CD4-positive, alpha-beta T cell treated with Interleukin-6 at 100 ng/mL for 8 hours (primary cell): ENCODE results near the gene ABCC12.

ENCODE experiments used
- DNase-seq: peaks from one replicate; pipeline ENCODE4 v3.0.0-alpha.2; 2020; ENCODE audit warnings: mixed read lengths, low spot score

Gene ABCC12

GRCh38 chr16:48165961-48166578 lies 10.3 kb upstream of the ABCC12 start:
- DNase-seq = no peak

GRCh38 chr16:48164907-48165715 lies 9.3 kb upstream of the ABCC12 start:
- peak; percentile 55 for DNase-seq

DNA sequence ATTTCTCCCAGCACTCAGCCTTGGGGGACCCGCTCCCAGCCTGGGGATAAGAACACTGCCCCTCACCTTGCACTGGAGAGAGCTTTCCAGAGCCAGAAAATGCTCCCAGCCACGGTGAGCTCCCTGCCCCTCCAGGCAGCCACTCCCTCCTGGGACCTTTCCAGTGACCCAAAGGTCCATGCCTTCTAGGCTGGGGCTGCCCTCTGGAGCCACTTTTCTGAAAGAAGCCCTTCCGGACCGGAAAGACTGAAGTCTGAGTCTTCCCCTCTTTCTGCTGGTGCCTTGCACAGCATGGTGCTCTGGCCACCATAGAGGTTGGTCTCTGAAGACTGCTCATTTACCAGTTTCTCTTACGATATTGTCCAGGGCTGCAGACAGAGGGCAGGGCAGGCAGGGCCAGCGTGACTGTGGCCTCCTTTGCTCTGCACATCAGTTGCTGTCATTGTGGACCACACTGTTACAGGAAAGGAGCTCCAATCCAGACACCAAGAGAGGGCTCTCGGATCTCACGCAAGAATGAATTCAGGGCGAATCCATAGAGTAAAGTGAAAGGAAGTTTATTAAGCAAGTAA lies 7.1 kb upstream of the ABCC12 start:
- no peak for DNase-seq

DNA sequence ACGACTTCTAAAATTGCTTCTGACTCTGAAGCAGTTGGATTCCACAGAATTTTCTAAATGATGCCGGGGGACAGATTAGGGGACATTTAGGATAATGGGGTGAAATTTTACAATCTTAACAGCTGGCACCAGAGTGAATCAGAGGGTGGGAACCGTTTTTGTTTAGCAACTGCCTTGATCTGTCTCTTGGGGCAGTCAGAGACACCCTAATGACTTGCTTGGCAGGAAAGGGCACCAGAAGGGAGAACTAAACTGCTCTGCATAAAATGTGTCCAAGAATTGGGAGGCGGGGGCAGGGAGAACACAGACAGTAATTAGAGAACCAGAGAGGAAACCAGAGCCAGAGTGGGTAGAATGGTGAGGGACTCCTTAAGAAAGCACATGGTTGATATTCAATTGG lies 6.1 kb upstream of the ABCC12 start:
- DNase-seq = no peak

GRCh38 chr16:48160575-48160974 lies 4.8 kb upstream of the ABCC12 start:
- no peak for DNase-seq

GRCh38 chr16:48158296-48158695 lies 2.5 kb upstream of the ABCC12 start:
- no peak for DNase-seq

DNA sequence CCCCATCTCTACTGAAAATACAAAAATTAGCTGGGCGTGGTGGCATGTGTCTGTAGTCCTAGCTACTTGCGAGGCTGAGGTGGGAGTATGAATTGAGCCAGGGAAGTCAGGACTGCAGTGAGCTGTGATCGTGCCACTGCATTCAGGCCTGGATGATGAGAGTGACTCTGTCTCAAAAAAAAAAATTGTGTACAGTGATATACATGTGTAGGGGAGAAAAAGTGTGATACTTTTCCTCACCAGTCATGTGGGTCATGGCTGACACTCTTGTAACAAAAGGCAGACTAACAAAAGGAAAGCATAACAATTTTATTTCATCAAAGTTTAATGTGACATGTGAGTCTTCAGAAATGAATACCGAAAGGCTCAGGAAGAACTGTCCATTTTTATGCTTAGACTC lies 2.0 kb upstream of the ABCC12 start:
- DNase-seq = no peak

- DNase-seq = no peak
Measured at GRCh38 chr16:48157302-48157701, 1.5 kb upstream of the ABCC12 start.

DNA sequence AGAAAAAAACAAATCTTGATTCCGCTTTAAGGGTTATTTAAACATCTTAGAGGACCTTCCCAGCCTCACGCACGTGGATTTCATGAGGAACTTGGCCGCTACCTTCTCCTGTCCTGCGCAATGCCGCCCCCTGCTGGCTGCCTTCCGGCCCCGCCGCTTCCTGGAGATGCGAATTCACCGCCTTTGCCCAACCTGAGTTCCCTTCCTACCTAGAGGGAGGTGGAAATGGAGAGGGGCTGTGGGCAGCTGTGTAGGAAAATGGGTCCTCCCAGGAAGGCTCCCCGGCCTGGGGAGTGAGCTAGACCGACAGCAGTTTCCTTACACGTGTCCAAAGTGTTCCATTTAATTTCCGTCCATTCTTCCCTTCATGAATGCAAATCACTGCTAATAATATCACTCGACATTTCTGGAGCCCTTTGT lies 1.0 kb upstream of the ABCC12 start:
- peak; percentile 69 for DNase-seq

DNA sequence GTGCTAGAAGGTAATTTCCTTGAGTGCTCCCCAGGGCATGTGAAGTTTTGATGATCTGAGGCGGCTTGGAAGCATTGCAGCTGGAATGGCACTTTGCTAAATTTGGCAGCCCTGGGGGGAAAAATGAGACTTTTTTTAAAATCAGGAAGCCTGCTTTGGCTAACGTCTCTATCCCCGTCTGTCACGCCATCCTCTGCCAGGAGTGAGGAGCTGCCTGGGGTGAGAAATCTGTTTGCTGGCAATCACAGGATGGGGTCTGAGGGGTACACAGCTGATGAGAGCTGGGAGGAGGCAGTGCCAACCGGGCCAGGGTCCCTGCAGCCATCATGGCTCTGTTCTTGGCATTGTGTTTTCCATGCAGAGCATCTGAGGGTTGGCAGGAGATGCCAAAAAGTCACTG lies 2.0 kb downstream of the ABCC12 start:
- no peak for DNase-seq

- DNase-seq = no peak
Measured at GRCh38 chr16:48152226-48152625, 3.6 kb downstream of the ABCC12 start.

GRCh38 chr16:48150707-48151106 lies 5.1 kb downstream of the ABCC12 start:
- no peak for DNase-seq

DNA sequence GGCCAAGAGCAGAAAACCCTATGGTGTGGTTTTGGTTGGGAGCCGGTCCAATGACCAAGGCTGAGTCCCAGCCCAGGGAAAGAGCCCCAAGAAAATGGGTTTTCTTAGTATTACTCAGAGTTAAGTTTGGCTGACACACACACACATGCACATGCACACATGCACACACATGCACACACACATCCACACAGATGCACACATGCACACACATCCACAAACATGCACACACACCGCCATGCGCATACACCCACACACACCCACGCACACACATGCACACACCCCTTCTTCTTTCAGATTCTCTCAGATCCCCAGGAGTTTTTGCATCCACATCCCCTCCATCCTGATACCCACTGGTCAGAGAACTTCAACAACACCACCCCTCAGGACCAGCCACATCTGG lies 9.1 kb downstream of the ABCC12 start:
- DNase-seq = no peak

DNA sequence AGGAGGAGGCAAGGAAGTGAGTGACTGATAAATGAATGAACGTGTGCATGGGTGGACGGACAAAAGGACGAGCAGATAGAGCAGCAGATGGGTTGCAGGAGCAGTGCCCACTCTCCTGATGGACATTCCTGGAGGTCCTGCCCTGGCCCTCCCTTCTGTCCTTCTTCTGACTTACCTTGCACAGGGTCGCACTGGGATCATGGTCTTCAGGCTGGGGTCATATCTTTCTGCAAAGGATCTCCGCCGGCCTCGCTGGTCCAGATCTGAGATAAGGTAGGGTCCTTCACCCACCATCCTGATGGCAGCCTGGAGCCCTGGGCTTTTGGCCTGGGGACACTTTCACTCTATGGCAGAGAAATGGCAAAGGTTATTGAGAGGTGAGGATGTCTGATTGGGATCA lies 9.7 kb downstream of the ABCC12 start:
- no peak for DNase-seq

DNA sequence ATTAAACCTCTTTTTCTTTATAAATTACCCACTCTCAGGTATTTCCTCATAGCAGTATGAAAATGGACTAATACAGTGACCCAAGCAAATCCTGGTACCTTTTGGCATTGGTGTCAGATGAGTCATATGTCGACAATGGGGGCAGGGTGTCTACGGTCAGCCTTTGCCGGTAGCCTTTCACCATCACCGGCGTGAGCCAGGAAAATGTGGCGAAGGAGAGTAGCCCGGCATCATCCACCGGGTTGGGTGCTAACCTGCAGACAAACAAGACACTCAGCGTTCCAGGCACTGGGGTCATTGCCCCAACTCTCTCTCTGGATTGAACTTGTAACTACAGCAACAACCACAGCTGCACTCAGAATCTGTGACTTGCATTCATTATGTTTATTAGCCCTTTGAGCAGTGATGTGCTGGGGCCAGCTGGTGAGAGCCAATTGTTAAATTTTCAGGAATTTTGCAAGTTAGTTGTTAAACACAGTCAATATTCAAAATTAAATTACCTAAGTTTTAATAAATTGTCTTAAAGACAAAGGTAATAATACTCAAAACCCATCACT lies 11.9 kb downstream of the ABCC12 start:
- DNase-seq = no peak

GRCh38 chr16:48140821-48141220 lies 15.0 kb downstream of the ABCC12 start:
- DNase-seq = no peak

GRCh38 chr16:48139517-48139916 lies 16.3 kb downstream of the ABCC12 start:
- no peak for DNase-seq

- no peak for DNase-seq
Measured at GRCh38 chr16:48138543-48138942, 17.2 kb downstream of the ABCC12 start.

DNA sequence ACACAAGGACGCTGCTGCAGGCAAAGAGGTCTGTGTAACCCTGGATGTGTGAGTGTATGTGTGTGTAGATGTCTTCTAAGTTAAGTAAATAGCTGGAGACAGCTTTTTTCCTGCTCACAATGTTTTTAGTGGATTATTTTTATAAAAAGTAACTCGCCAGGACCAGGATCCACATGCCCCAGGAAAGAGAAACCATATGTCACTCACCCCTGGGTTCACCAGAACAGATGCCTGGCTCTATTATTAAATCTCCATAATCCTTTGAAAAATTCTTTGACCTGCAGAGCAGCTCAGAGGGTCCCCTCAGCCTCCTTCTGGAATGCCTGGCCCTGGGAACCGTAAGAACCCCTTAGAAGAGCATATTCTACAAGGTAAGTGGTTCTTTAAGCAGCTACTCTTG lies 18.0 kb downstream of the ABCC12 start:
- DNase-seq = no peak

- no peak for DNase-seq
Measured at GRCh38 chr16:48136547-48137360, 19.0 kb downstream of the ABCC12 start.

- no peak for DNase-seq
Measured at GRCh38 chr16:48133455-48134211, 22.2 kb downstream of the ABCC12 start.

DNA sequence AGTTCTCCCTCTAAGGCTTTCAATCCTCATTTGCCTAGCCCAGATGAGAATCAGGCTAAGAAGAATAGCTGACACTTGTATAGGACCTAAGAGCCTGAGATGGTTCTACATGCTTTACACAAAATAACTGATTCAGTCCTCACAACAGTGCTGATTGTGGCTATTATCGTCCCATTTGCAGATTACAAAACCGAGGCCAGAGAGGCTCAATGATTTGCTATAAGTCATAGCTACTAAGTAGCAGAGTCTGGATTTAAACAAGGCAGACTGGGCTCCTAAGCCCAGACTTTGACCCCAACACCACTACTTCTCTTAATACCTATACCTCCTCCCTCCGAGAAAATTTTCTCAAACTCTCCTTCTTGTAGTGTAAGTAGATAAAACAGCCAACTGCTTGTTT lies 23.1 kb downstream of the ABCC12 start:
- DNase-seq = no peak
